Osteoblast (primary cell): ENCODE measurements around the gene WHRN. TPM values are rescaled to one million over a fixed set of nuclear protein-coding genes. Genes with fewer than 3 reads are reported as not detected.

ENCODE experiments used
- DNase-seq: peaks from one replicate; pipeline ENCODE4 v3.0.0; 2011; ENCODE audit warnings: low spot score, mixed read lengths; ENCODE audit not compliant: insufficient read length; ENCODE audit errors: missing footprints
- H2AFZ ChIP-seq: 2 replicates; pipeline ENCODE4 v1.6.0; 2011; ENCODE audit warnings: mild to moderate bottlenecking, low read length
- H3K27ac ChIP-seq: 2 replicates; pipeline ENCODE4 v1.5.1; 2011; ENCODE audit warnings: mild to moderate bottlenecking, low read depth, low read length, moderate library complexity
- H3K27me3 ChIP-seq: 2 replicates; pipeline ENCODE4 v1.6.0; 2012; ENCODE audit warnings: mild to moderate bottlenecking, control low read depth, inconsistent platforms, low read length, moderate library complexity; ENCODE audit not compliant: insufficient read depth
- H3K36me3 ChIP-seq: 2 replicates; pipeline ENCODE4 v1.5.1; 2011; ENCODE audit warnings: mild to moderate bottlenecking, low read length, control low read depth, moderate library complexity; ENCODE audit not compliant: insufficient read depth
- H3K4me1 ChIP-seq: 2 replicates; pipeline ENCODE4 v1.5.1; 2011; ENCODE audit warnings: mild to moderate bottlenecking, low read length, control low read depth, moderate library complexity; ENCODE audit not compliant: insufficient read depth
- H3K4me2 ChIP-seq: 2 replicates; pipeline ENCODE4 v1.6.0; 2011; ENCODE audit warnings: mild to moderate bottlenecking, low read length; ENCODE audit not compliant: insufficient read depth
- H3K4me3 ChIP-seq: fragments of 200-600 bp; sonication (generic); 3 replicates; pipeline ENCODE4 v1.5.1; 2012; ENCODE audit warnings: mild to moderate bottlenecking, low read length, inconsistent platforms; ENCODE audit not compliant: insufficient read depth
- H3K79me2 ChIP-seq: 2 replicates; pipeline ENCODE4 v1.6.0; 2012; ENCODE audit warnings: mild to moderate bottlenecking, low read length, control low read depth, inconsistent platforms; ENCODE audit not compliant: insufficient read depth
- H3K9me3 ChIP-seq: 2 replicates; pipeline ENCODE4 v1.5.1; 2011; ENCODE audit warnings: low read depth, low read length, control low read depth
- H4K20me1 ChIP-seq: 2 replicates; pipeline ENCODE4 v1.6.0; 2012; ENCODE audit warnings: mild to moderate bottlenecking, low read length, control low read depth; ENCODE audit not compliant: insufficient read depth
- total RNA-seq: library from RNA; depleted of rRNA; stranded (reverse); fragments of >200 nt; gene quantifications from 2 replicates; pipeline ENCODE4 v1.2.3, GENCODE V29; 2012
- TF ChIP-seq, protein P1 (sequence below): IDR thresholded peaks from 2 replicates; pipeline ENCODE4 v1.5.1; 2011; ENCODE audit warnings: mild to moderate bottlenecking, low read depth, low read length, moderate library complexity; ENCODE audit errors: extremely low read depth

WHRN gene
- total RNA-seq, 1 donor = 2.2 TPM

DNA sequence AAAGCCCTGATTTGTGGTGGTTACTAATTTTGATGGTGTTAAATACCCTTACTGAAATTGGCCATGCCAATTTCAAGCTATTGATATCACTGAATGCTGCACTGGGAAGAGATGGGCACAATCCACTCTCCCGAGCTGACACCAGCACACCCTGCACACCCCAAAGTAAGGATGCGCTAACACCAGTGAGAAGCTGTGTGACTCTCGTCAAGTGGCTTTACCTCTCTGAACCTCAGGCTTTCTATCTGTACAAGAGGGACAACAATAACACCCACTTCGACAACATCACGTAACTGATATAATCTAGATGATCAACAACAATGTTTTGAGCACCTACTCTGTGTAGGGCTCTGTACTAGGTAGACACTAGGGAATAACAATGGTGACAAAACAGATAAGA, 109.5 kb downstream of the WHRN start:
- H3K4me2 ChIP-seq = no peak overlapping the region
- H3K79me2 ChIP-seq = no peaks in the 10 kb centered on the region
- TF ChIP-seq, protein P1, sequence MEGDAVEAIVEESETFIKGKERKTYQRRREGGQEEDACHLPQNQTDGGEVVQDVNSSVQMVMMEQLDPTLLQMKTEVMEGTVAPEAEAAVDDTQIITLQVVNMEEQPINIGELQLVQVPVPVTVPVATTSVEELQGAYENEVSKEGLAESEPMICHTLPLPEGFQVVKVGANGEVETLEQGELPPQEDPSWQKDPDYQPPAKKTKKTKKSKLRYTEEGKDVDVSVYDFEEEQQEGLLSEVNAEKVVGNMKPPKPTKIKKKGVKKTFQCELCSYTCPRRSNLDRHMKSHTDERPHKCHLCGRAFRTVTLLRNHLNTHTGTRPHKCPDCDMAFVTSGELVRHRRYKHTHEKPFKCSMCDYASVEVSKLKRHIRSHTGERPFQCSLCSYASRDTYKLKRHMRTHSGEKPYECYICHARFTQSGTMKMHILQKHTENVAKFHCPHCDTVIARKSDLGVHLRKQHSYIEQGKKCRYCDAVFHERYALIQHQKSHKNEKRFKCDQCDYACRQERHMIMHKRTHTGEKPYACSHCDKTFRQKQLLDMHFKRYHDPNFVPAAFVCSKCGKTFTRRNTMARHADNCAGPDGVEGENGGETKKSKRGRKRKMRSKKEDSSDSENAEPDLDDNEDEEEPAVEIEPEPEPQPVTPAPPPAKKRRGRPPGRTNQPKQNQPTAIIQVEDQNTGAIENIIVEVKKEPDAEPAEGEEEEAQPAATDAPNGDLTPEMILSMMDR = no peak
- no peak for DNase-seq
- no peak overlapping the region for H3K4me3 ChIP-seq
- H2AFZ ChIP-seq = no peak overlapping the region
- no peaks in the 10 kb centered on the region for H3K36me3 ChIP-seq
- no peaks in the 10 kb centered on the region for H4K20me1 ChIP-seq
- no peaks in the 10 kb centered on the region for H3K9me3 ChIP-seq
- no peaks in the 10 kb centered on the region for H3K27me3 ChIP-seq
- no peak overlapping the region for H3K27ac ChIP-seq
- no peaks in the 10 kb centered on the region for H3K4me1 ChIP-seq

DNA sequence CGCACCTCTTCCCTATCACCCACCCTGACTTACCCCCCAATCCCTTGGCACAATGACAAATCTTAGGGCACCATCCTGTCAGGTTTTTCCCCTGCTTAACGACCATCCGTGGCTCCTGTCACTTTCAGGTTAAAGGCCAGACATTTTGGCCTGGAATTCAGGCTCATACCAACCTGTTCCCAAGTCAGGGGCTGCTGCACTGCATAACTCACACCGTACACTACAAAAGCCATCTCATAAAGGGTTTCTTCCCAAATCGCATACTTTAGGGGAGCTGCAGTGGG, 110.0 kb downstream of the WHRN start:
- no peaks in the 10 kb centered on the region for H3K4me1 ChIP-seq
- DNase-seq = no peak
- no peak overlapping the region for H2AFZ ChIP-seq
- H4K20me1 ChIP-seq = no peaks in the 10 kb centered on the region
- H3K4me2 ChIP-seq = no peak overlapping the region
- TF ChIP-seq, protein P1 = no peak
- H3K27me3 ChIP-seq = no peaks in the 10 kb centered on the region
- H3K9me3 ChIP-seq = no peaks in the 10 kb centered on the region
- H3K36me3 ChIP-seq = no peaks in the 10 kb centered on the region
- no peak overlapping the region for H3K27ac ChIP-seq
- H3K4me3 ChIP-seq = no peak overlapping the region
- H3K79me2 ChIP-seq = no peaks in the 10 kb centered on the region

DNA sequence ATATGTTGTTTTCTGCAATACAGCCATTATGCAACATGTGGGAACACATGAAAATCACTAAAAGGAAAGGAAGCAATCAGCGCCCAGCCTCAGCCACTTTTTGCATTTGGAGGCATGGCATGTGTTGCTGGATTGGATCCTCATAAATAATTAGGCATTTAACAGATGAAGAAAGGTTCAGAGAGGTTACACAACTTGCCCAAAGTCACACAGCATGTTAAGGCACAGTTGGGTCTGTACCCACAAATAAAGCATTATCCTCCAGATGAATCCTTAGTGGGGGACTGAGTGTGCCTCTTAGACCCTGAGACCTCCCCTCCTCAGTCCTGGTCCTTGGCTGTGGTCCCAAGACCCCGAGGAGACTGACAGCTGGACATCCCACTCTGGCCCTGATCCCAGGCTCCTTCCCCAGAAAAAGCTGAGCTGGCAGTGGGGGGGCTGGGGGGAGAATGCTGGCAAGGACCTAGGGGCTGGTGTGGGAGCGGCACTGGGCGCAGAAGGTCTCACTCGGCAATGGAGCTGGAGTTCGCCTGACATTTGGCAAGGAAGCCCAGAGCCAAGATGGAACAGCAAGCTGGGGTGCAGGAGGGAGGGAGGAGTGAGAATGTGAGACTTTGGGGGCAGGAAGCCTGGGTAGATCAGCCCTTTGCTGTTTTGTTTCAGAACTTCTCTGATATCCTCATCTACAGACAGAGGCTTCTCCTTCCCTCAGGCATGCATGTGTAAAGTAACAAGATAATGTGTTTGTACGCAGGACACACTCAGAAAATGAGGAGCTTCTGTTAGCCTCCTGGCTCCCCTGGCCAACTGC, 110.5 kb downstream of the WHRN start:
- H3K4me1 ChIP-seq = no peaks in the 10 kb centered on the region
- no peaks in the 10 kb centered on the region for H4K20me1 ChIP-seq
- H2AFZ ChIP-seq = no peak overlapping the region
- TF ChIP-seq, protein P1 = no peak
- no peaks in the 10 kb centered on the region for H3K27me3 ChIP-seq
- H3K4me3 ChIP-seq = no peak overlapping the region
- H3K4me2 ChIP-seq = no peak overlapping the region
- no peaks in the 10 kb centered on the region for H3K9me3 ChIP-seq
- peak; percentile 72 for DNase-seq
- no peaks in the 10 kb centered on the region for H3K36me3 ChIP-seq
- no peaks in the 10 kb centered on the region for H3K79me2 ChIP-seq
- H3K27ac ChIP-seq = no peak overlapping the region

DNA sequence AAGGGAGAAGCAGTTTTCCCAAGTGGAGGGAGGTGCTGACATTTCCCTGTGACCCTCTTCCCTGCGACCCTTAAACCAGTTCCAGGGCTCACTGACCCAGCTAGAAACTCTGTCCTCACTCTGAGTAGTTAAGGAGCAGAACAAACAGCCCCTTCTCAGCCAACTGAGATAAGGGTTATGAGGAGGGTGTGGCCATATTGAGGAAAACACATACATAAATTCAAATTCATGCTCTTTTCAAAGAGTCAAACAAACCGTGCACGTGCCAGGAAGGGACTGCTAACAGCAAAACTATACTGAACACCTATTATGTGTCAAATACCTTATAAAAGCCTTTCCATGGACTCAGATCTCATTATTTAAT, 112.5 kb downstream of the WHRN start:
- Histone ChIP-seq H3K27ac (no peak overlapping the region), H3K9me3 (no peaks in the 10 kb centered on the region), H3K36me3 (no peaks in the 10 kb centered on the region), H3K4me2 (no peak overlapping the region), H3K79me2 (no peaks in the 10 kb centered on the region), H4K20me1 (no peaks in the 10 kb centered on the region), H3K4me3 (no peak overlapping the region), H2AFZ (no peak overlapping the region), H3K4me1 (peaks cover 7% of the 10 kb centered on the region), H3K27me3 (no peaks in the 10 kb centered on the region)
- TF ChIP-seq, protein P1 = no peak
- no peak for DNase-seq
